GM12891 (cell line): ENCODE results near the gene STARD10.

Experiments
- PAX5 ChIP-seq: IDR thresholded peaks from 2 replicates; pipeline ENCODE4 v1.6.1; 2011; ENCODE audit warnings: low read length, moderate library complexity, mild to moderate bottlenecking; ENCODE audit not compliant: insufficient read depth, severe bottlenecking
- POLR2A ChIP-seq: IDR thresholded peaks from 2 replicates; pipeline ENCODE4 v1.6.1; 2011; ENCODE audit warnings: low read depth, low read length, control low read depth
- POLR2AphosphoS5 ChIP-seq: IDR thresholded peaks from 2 replicates; pipeline ENCODE4 v1.6.1; 2011; ENCODE audit warnings: low read depth, low read length, control low read depth
- POU2F2 ChIP-seq: IDR thresholded peaks from 2 replicates; pipeline ENCODE4 v1.6.1; 2011; ENCODE audit warnings: low read depth, mild to moderate bottlenecking, control low read depth, low read length, moderate library complexity
- TAF1 ChIP-seq: IDR thresholded peaks from 2 replicates; pipeline ENCODE4 v1.6.1; 2011; ENCODE audit warnings: low read depth, low read length, control low read depth

DNA sequence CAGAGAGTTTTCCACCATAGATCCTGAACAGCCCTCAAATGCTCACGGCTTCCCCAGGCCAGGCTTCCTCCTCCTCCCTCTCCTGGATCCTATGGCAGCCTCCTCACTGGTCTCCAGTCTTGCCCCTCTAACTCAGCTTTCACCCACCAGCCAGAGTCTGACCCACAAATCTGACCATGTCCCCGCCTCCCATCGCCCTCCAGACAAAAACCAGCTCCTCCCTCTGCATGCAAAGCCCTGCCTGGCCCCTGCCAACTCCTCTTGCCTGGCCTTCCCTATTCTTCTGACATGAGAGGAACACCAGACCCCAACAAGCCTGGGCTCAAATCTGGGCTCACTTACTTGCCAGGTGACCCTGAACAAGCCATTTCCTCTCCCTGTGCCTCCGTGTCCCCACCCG is 87.3 kb downstream of the STARD10 start:
- TF ChIP-seq POLR2A (no peak), POLR2AphosphoS5 (no peak), TAF1 (no peak), PAX5 (no peak), POU2F2 (no peak)
